Neuronal stem cell (in vitro differentiated cells): ENCODE results near the gene CAMK2A.
A peak's percentile ranks its signal among the peaks of the same experiment; 100 is the strongest.

Experiments
- DNase-seq: peaks from one replicate; pipeline ENCODE4 v3.0.0-alpha.2; 2013; ENCODE audit warnings: low spot score
- H2AFZ ChIP-seq: one replicate; pipeline ENCODE4 v1.6.1; 2013; ENCODE audit warnings: mild to moderate bottlenecking, low read length, inconsistent platforms
- H2AK5ac ChIP-seq: 2 replicates; pipeline ENCODE4 v1.6.1; 2013; ENCODE audit warnings: low read depth, mild to moderate bottlenecking, inconsistent platforms, low read length, moderate library complexity, mixed read lengths
- H2BK120ac ChIP-seq: 2 replicates; pipeline ENCODE4 v1.6.1; 2013; ENCODE audit warnings: low read depth, mild to moderate bottlenecking, inconsistent platforms, low read length, moderate library complexity, mixed read lengths
- H2BK12ac ChIP-seq: one replicate; pipeline ENCODE4 v1.6.1; 2013; ENCODE audit warnings: low read length, inconsistent platforms
- H2BK15ac ChIP-seq: 2 replicates; pipeline ENCODE4 v1.6.1; 2013; ENCODE audit warnings: mild to moderate bottlenecking, low read length, inconsistent platforms, mixed read lengths
- H2BK5ac ChIP-seq: one replicate; pipeline ENCODE4 v1.6.1; 2013; ENCODE audit warnings: inconsistent platforms, mild to moderate bottlenecking, low read length, moderate library complexity
- H3K14ac ChIP-seq: one replicate; pipeline ENCODE4 v1.6.1; 2013; ENCODE audit warnings: low read length, inconsistent platforms
- H3K18ac ChIP-seq: 2 replicates; pipeline ENCODE4 v1.6.1; 2013; ENCODE audit warnings: low read length, inconsistent platforms
- H3K23ac ChIP-seq: 2 replicates; pipeline ENCODE4 v1.6.1; 2013; ENCODE audit warnings: low read depth, mild to moderate bottlenecking, mixed read lengths, low read length, inconsistent platforms; ENCODE audit not compliant: poor library complexity
- H3K27ac ChIP-seq: replicated peaks from 3 replicates; pipeline ENCODE4 v1.5.1; 2013; ENCODE audit warnings: low read length, inconsistent platforms
- H3K27me3 ChIP-seq, 3 experiments: 2 replicates each; pipeline ENCODE4 v1.6.1; 2013; ENCODE audit warnings: low read length in 3 of 3, mild to moderate bottlenecking in 2 of 3, inconsistent platforms in 1 of 3, low read depth in 1 of 3, mixed read lengths in 1 of 3, moderate library complexity in 1 of 3; ENCODE audit not compliant: control insufficient read depth in 3 of 3, insufficient read depth in 3 of 3
- H3K36me3 ChIP-seq, 2 donors: replicated peaks in 1 of 2; 2 replicates each; pipeline ENCODE4 v1.6.1; 2013; ENCODE audit warnings: low read length in 2 of 2; ENCODE audit not compliant: control insufficient read depth in 2 of 2, insufficient read depth in 2 of 2
- H3K4ac ChIP-seq: 2 replicates; pipeline ENCODE4 v1.6.1; 2013; ENCODE audit warnings: inconsistent platforms, mild to moderate bottlenecking, low read length, moderate library complexity
- H3K4me1 ChIP-seq, 2 donors: 1 replicate in 1 of 2; 2 replicates in 1 of 2; pipeline ENCODE4 v1.6.1; 2013; ENCODE audit warnings: low read length in 2 of 2, low read depth in 1 of 2; ENCODE audit not compliant: control insufficient read depth in 2 of 2, insufficient read depth in 1 of 2
- H3K4me2 ChIP-seq: one replicate; pipeline ENCODE4 v1.6.1; 2013; ENCODE audit warnings: mild to moderate bottlenecking, low read length, inconsistent platforms; ENCODE audit not compliant: insufficient read depth, poor library complexity, severe bottlenecking
- H3K4me3 ChIP-seq, 2 donors: 2 replicates each; pipeline ENCODE4 v1.5.1; 2013; ENCODE audit warnings: low read length in 2 of 2, mild to moderate bottlenecking in 2 of 2, inconsistent platforms in 1 of 2, moderate library complexity in 1 of 2
- H3K79me1 ChIP-seq: one replicate; pipeline ENCODE4 v1.6.1; 2013; ENCODE audit warnings: low read depth, mild to moderate bottlenecking, inconsistent platforms, low read length, moderate library complexity
- H3K9ac ChIP-seq: one replicate; pipeline ENCODE4 v1.6.1; 2013; ENCODE audit warnings: mild to moderate bottlenecking, low read depth, low read length, inconsistent platforms; ENCODE audit not compliant: poor library complexity
- H3K9me3 ChIP-seq, 2 donors: replicated peaks in 1 of 2; 2 replicates each; pipeline versions ENCODE3 to v1.6.1; 2013; ENCODE audit warnings: low read length in 2 of 2, mild to moderate bottlenecking in 2 of 2, inconsistent platforms in 1 of 2, low read depth in 1 of 2, mixed read lengths in 1 of 2, moderate library complexity in 1 of 2; ENCODE audit not compliant: control insufficient read depth in 2 of 2, insufficient read depth in 1 of 2
- H4K8ac ChIP-seq: one replicate; pipeline ENCODE4 v1.6.1; 2013; ENCODE audit warnings: low read depth, mild to moderate bottlenecking, inconsistent platforms, low read length, moderate library complexity
- H4K91ac ChIP-seq: one replicate; pipeline ENCODE4 v1.6.1; 2013; ENCODE audit warnings: low read length, low read depth, mild to moderate bottlenecking, inconsistent platforms; ENCODE audit not compliant: poor library complexity
- WGBS, 2 donors: extraction: QIAGEN DNeasy Blood & Tissue Kit; methylation state at CpG; one replicate each; pipeline ENCODE4 v1.1.7; 2013; ENCODE audit warnings: missing lambda C conversion rate in 2 of 2, mixed read lengths in 1 of 2; ENCODE audit not compliant: insufficient read length in 2 of 2, insufficient replicate concordance in 1 of 2; ENCODE audit errors: extremely low coverage in 2 of 2; 5-methylcytosine and 5-hydroxymethylcytosine counted together

Gene CAMK2A

GRCh38 chr5:150219142-150219541, 70.4 kb downstream of the CAMK2A start:
- Histone ChIP-seq H3K36me3 (no peaks in the 10 kb centered on the region), H3K79me1 (peaks cover 1% of the 10 kb centered on the region), H3K4me3 (no peak overlapping the region), H2AK5ac (peak overlapping the region; percentile 4), H4K8ac (no peak overlapping the region), H3K4me2 (no peak overlapping the region), H3K9me3 (no peaks in the 10 kb centered on the region), H3K9ac (no peak overlapping the region), H3K14ac (no peak overlapping the region), H4K91ac (no peak overlapping the region), H3K23ac (no peak overlapping the region), H3K27me3 (peaks cover 0 to 13% (median 0%) of the 10 kb centered on the region in 3 experiments), H2BK15ac (no peak overlapping the region), H2BK120ac (no peak overlapping the region), H2BK12ac (no peak overlapping the region), H3K4me1 (peaks cover 0 to 1% of the 10 kb centered on the region in 2 donors), H3K4ac (no peak overlapping the region), H3K27ac (no peak overlapping the region), H2BK5ac (no peak overlapping the region), H3K18ac (no peak overlapping the region), H2AFZ (no peak overlapping the region)
- DNase-seq: no peak

GRCh38 chr5:150218693-150219035, 70.9 kb downstream of the CAMK2A start:
- Histone ChIP-seq H2AFZ (no peak overlapping the region), H3K27me3 (peaks cover 0 to 13% (median 0%) of the 10 kb centered on the region in 3 experiments), H3K27ac (no peak overlapping the region), H4K8ac (no peak overlapping the region), H3K14ac (peak overlapping the region; percentile 31), H2BK5ac (no peak overlapping the region), H2BK12ac (peak overlapping the region; percentile 77), H2AK5ac (peak overlapping the region; percentile 70), H3K79me1 (peaks cover 1% of the 10 kb centered on the region), H3K9me3 (no peaks in the 10 kb centered on the region), H3K4me1 (peaks cover 0 to 1% of the 10 kb centered on the region in 2 donors), H2BK120ac (no peak overlapping the region), H2BK15ac (peak overlapping the region; percentile 82), H3K36me3 (no peaks in the 10 kb centered on the region), H3K23ac (no peak overlapping the region), H4K91ac (peak overlapping the region; percentile 50), H3K18ac (peak overlapping the region; percentile 80), H3K4me3 (no peak overlapping the region), H3K4me2 (no peak overlapping the region), H3K4ac (no peak overlapping the region), H3K9ac (no peak overlapping the region)
- no peak for DNase-seq
- WGBS, 2 donors: no CpG with 5 or more reads among the region's 5 CpGs

GRCh38 chr5:150217873-150218692, 71.5 kb downstream of the CAMK2A start:
- Histone ChIP-seq H3K4me3 (no peak overlapping the region), H3K27ac (no peak overlapping the region), H3K9ac (no peak overlapping the region), H3K23ac (no peak overlapping the region), H3K14ac (peak overlapping the region; percentile 31), H3K79me1 (peaks cover 1% of the 10 kb centered on the region), H2BK12ac (no peak overlapping the region), H3K9me3 (no peaks in the 10 kb centered on the region), H2BK5ac (no peak overlapping the region), H3K4ac (no peak overlapping the region), H2AK5ac (peak overlapping the region; percentile 70), H3K4me2 (no peak overlapping the region), H2AFZ (no peak overlapping the region), H3K36me3 (no peaks in the 10 kb centered on the region), H3K27me3 (peaks cover 0 to 13% (median 0%) of the 10 kb centered on the region in 3 experiments), H4K8ac (no peak overlapping the region), H2BK15ac (peak overlapping the region; percentile 82), H3K4me1 (peaks cover 0 to 1% of the 10 kb centered on the region in 2 donors), H4K91ac (no peak overlapping the region), H2BK120ac (no peak overlapping the region), H3K18ac (peak overlapping the region; percentile 80)
- DNase-seq: peak; percentile 82
- no CpG with 5 or more reads among the region's 10 CpGs for WGBS, 2 donors

GRCh38 chr5:150217038-150217437, 72.5 kb downstream of the CAMK2A start:
- Histone ChIP-seq H3K4me2 (no peak overlapping the region), H4K8ac (no peak overlapping the region), H3K14ac (no peak overlapping the region), H2BK120ac (no peak overlapping the region), H3K9me3 (no peaks in the 10 kb centered on the region), H3K27me3 (peaks cover 0 to 13% (median 0%) of the 10 kb centered on the region in 3 experiments), H3K4ac (no peak overlapping the region), H2AK5ac (peak overlapping the region; percentile 9), H3K79me1 (no peaks in the 10 kb centered on the region), H3K23ac (no peak overlapping the region), H3K27ac (no peak overlapping the region), H2BK5ac (no peak overlapping the region), H2AFZ (no peak overlapping the region), H2BK12ac (no peak overlapping the region), H3K4me1 (peaks cover 0 to 1% of the 10 kb centered on the region in 2 donors), H3K4me3 (no peak overlapping the region), H3K36me3 (no peaks in the 10 kb centered on the region), H4K91ac (no peak overlapping the region), H3K18ac (no peak overlapping the region), H2BK15ac (no peak overlapping the region), H3K9ac (peak overlapping the region; percentile 5)
- no CpG with 5 or more reads among the region's 2 CpGs for WGBS, 2 donors
- no peak for DNase-seq
